SK-N-SH (cell line): ENCODE measurements around the gene NUMB.
A peak's percentile ranks its signal among the peaks of the same experiment; 100 is the strongest.

ENCODE experiments used
- ELF1 ChIP-seq: IDR thresholded peaks from 2 replicates; pipeline ENCODE4 v1.4.0; 2012
- EZH2phosphoT487 ChIP-seq: fragments of 200-600 bp; sonication (generic); IDR thresholded peaks from 2 replicates; pipeline ENCODE4 v1.6.1; 2017; ENCODE audit warnings: low read depth, mixed run types, mild to moderate bottlenecking, antibody characterized with exemption, moderate library complexity, borderline replicate concordance
- FOXM1 ChIP-seq: IDR thresholded peaks from 2 replicates; pipeline ENCODE4 v1.4.0; 2012; ENCODE audit warnings: low read depth, mild to moderate bottlenecking
- GABPA ChIP-seq: IDR thresholded peaks from 2 replicates; pipeline ENCODE4 v1.4.0; 2012; ENCODE audit warnings: low read depth, mild to moderate bottlenecking
- GATA2 ChIP-seq: sonication (generic); formaldehyde crosslinking; IDR thresholded peaks from 2 replicates; pipeline ENCODE4 v1.5.0; 2020; ENCODE audit warnings: mild to moderate bottlenecking, missing genetic modification reagents
- POLR2AphosphoS5 ChIP-seq: IDR thresholded peaks from 2 replicates; pipeline ENCODE4 v1.6.1; 2012; ENCODE audit warnings: low read depth, low read length
- RAD21 ChIP-seq: IDR thresholded peaks from 2 replicates; pipeline ENCODE4 v1.6.1; 2012; ENCODE audit warnings: mild to moderate bottlenecking, low read length
- RCOR1 ChIP-seq: fragments of 150-350 bp; IDR thresholded peaks from 2 replicates; pipeline ENCODE4 v1.6.1; 2017; ENCODE audit warnings: antibody characterized with exemption, low read length
- RFX5 ChIP-seq: IDR thresholded peaks from 2 replicates; pipeline ENCODE4 v1.6.1; 2012; ENCODE audit warnings: mild to moderate bottlenecking, improper control_type of control experiment, low read length
- SIN3A ChIP-seq: IDR thresholded peaks from 2 replicates; pipeline ENCODE4 v1.6.1; 2012; ENCODE audit warnings: low read depth, mild to moderate bottlenecking, low read length, moderate library complexity, borderline replicate concordance
- YY1 ChIP-seq: IDR thresholded peaks from 2 replicates; pipeline ENCODE4 v1.4.0; 2012; ENCODE audit warnings: low read depth, mild to moderate bottlenecking
- TF ChIP-seq, protein P1 (sequence below): fragments of 200-600 bp; sonication (generic); IDR thresholded peaks from 2 replicates; pipeline ENCODE4 v1.6.1; 2017; ENCODE audit warnings: antibody characterized with exemption, mild to moderate bottlenecking, moderate library complexity
- TF ChIP-seq, protein P2 (sequence below): fragments of 150-350 bp; IDR thresholded peaks from 2 replicates; pipeline ENCODE4 v1.6.1; 2017; ENCODE audit warnings: antibody characterized with exemption, low read length, low read depth, borderline replicate concordance

DNA sequence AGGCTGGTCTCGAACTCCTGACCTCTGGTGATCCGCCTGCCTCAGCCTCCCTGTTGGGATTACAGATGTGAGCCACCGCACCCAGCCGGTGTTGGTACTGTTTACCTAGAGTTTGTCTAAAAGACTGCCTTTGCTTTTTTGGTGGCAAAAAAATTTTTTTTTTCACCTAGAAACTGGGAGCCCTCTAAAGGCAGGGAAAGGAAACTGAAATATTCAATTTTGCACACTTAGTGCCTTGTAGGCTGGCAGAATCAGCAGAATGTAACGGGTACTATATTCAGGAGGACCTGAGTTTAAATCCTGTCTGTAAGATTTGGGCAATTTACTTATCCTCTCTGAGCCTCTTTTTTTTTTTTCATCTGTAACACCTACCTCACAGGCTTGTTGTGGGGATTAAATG lies 177.4 kb downstream of the NUMB start:
- TF ChIP-seq EZH2phosphoT487 (no peak), GATA2 (CRISPR knock-in tag) (no peak), ELF1 (no peak), YY1 (no peak), GABPA (no peak), POLR2AphosphoS5 (no peak), RAD21 (no peak), RCOR1 (no peak), SIN3A (no peak), RFX5 (no peak), FOXM1 (no peak)
- TF ChIP-seq, protein P1, sequence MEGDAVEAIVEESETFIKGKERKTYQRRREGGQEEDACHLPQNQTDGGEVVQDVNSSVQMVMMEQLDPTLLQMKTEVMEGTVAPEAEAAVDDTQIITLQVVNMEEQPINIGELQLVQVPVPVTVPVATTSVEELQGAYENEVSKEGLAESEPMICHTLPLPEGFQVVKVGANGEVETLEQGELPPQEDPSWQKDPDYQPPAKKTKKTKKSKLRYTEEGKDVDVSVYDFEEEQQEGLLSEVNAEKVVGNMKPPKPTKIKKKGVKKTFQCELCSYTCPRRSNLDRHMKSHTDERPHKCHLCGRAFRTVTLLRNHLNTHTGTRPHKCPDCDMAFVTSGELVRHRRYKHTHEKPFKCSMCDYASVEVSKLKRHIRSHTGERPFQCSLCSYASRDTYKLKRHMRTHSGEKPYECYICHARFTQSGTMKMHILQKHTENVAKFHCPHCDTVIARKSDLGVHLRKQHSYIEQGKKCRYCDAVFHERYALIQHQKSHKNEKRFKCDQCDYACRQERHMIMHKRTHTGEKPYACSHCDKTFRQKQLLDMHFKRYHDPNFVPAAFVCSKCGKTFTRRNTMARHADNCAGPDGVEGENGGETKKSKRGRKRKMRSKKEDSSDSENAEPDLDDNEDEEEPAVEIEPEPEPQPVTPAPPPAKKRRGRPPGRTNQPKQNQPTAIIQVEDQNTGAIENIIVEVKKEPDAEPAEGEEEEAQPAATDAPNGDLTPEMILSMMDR, result peak; percentile 21
- TF ChIP-seq, protein P2, sequence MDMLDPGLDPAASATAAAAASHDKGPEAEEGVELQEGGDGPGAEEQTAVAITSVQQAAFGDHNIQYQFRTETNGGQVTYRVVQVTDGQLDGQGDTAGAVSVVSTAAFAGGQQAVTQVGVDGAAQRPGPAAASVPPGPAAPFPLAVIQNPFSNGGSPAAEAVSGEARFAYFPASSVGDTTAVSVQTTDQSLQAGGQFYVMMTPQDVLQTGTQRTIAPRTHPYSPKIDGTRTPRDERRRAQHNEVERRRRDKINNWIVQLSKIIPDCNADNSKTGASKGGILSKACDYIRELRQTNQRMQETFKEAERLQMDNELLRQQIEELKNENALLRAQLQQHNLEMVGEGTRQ, result no peak
